Measurements from ENCODE around the gene HCK. TPM values are rescaled to one million over a fixed set of nuclear protein-coding genes. Genes with fewer than 3 reads are reported as not detected.

Gene HCK
- polyA plus RNA-seq, 1 of the 3 experiments (the other 2 are of a cell fraction) = not detected

GRCh38 chr20:32067234-32067821 is 15.3 kb downstream of the HCK start (continued):
- peak; percentile 46; the same call in 1 of the 2 replicates for TF ChIP-seq MAX (IDR thresholded peaks at IDR 0.05; ENCODE audit: low read depth)
- no peak for TF ChIP-seq RXRA (IDR thresholded peaks at IDR 0.05; ENCODE audit: borderline replicate concordance, low read depth)
- no peak for TF ChIP-seq RAD21 (IDR thresholded peaks at IDR 0.05; ENCODE audit: low read length)
- no peak for TF ChIP-seq MXI1 (IDR thresholded peaks at IDR 0.05; ENCODE audit: low read depth, low read length)
- TF ChIP-seq SIN3A (IDR thresholded peaks at IDR 0.05; ENCODE audit: borderline replicate concordance, low read depth, low read length) = no peak
- TF ChIP-seq ZBTB33 (IDR thresholded peaks at IDR 0.05; ENCODE audit: borderline replicate concordance, low read depth) = no peak; the same call in 1 of the 2 replicates
- no peak for TF ChIP-seq GABPA (IDR thresholded peaks at IDR 0.05; ENCODE audit: low read depth)
- no peak for TF ChIP-seq NRF1 (IDR thresholded peaks at IDR 0.05; ENCODE audit: low read depth, low read length)

- ChIA-PET POLR2A (no interaction called here), CTCF (no interaction called here)
- Histone ChIP-seq H3K36me3 (replicated peaks in 1 of 2; ENCODE audit: control insufficient read depth in 1 of 2, insufficient read depth in 2 of 2, low read length in 1 of 2) (no peaks in the 10 kb centered on the region), H3F3A (replicated peaks; ENCODE audit: insufficient read depth) (peaks cover 4% of the 10 kb centered on the region), H2AFZ (ENCODE audit: low read depth) (no peak overlapping the region), H3K9me3 (no peaks in the 10 kb centered on the region), H3K4me2 (no peak overlapping the region), H4K20me1 (ENCODE audit: insufficient read depth) (no peaks in the 10 kb centered on the region), H3K27ac (ENCODE audit: low read depth in 2 of 2, low read length in 1 of 2) (peak overlapping the region in 1 of 2 experiments; percentile 57; a peak in 2 of 4 replicates), H3K4me3 (ENCODE audit: low read depth in 2 of 2, low read length in 1 of 2) (no peak overlapping the region), H3K4me1 (ENCODE audit: control insufficient read depth in 1 of 2, insufficient read depth in 2 of 2, low read depth in 1 of 2, low read length in 1 of 2) (no peaks in the 10 kb centered on the region; a peak in 1 of 4 replicates), H3K79me2 (ENCODE audit: insufficient read depth) (no peaks in the 10 kb centered on the region), H3K27me3 (ENCODE audit: insufficient read depth) (peaks cover under 1% of the 10 kb centered on the region; the same call in 1 of the 2 replicates), H3K9me2 (no peaks in the 10 kb centered on the region), H3K9ac (no peak overlapping the region)
- TF ChIP-seq NRF1 (IDR thresholded peaks at IDR 0.05; ENCODE audit: low read depth, low read length) = no peak
- TF ChIP-seq EZH2phosphoT487 (IDR thresholded peaks at IDR 0.05; ENCODE audit: borderline replicate concordance, low read depth) = no peak
- TF ChIP-seq USF2 (IDR thresholded peaks at IDR 0.05; ENCODE audit: borderline replicate concordance, low read depth, low read length) = no peak
- TF ChIP-seq SIN3A (IDR thresholded peaks at IDR 0.05; ENCODE audit: borderline replicate concordance, low read depth, low read length) = no peak
- TF ChIP-seq NFIC (IDR thresholded peaks at IDR 0.05; ENCODE audit: borderline replicate concordance) = no peak
- TF ChIP-seq SMC3 (IDR thresholded peaks at IDR 0.05; ENCODE audit: low read depth, low read length) = no peak
- TF ChIP-seq RFX5 (IDR thresholded peaks at IDR 0.05; ENCODE audit: low read length) = no peak
- TF ChIP-seq PBX3 (IDR thresholded peaks at IDR 0.05) = no peak
- TF ChIP-seq GATA2 (CRISPR knock-in tag; IDR thresholded peaks at IDR 0.05) = no peak
- no peak for TF ChIP-seq MXI1 (IDR thresholded peaks at IDR 0.05; ENCODE audit: low read depth, low read length)
- TF ChIP-seq REST (IDR thresholded peaks at IDR 0.05; ENCODE audit: low read depth, low read length) = no peak
- no peak for TF ChIP-seq TAF1 (IDR thresholded peaks at IDR 0.05; ENCODE audit: borderline replicate concordance, low read depth, low read length)
- TF ChIP-seq EP300 (IDR thresholded peaks at IDR 0.05; ENCODE audit: borderline replicate concordance in 1 of 2, low read depth in 1 of 2, low read length in 1 of 2) = no peak
- no peak for TF ChIP-seq GABPA (IDR thresholded peaks at IDR 0.05; ENCODE audit: low read depth)
- no peak for TF ChIP-seq ELF1 (IDR thresholded peaks at IDR 0.05)
- TF ChIP-seq POLR2AphosphoS5 (IDR thresholded peaks at IDR 0.05; ENCODE audit: low read depth, low read length) = no peak
- 96% methylated on average over 2 of the region's 2 CpGs for WGBS (ENCODE audit: low lambda C conversion rate)
- DNase-seq = no peak
Measured at GRCh38 chr20:32068174-32068573, 16.1 kb downstream of the HCK start.

All from SK-N-SH (cell line).